ENCODE data around the gene LARP6. TPM values are rescaled to one million over a fixed set of nuclear protein-coding genes. Genes with fewer than 3 reads are reported as not detected.

The LARP6 gene
- total RNA-seq, 1 donor from 2014 or later = 23.9 TPM

GRCh38 chr15:70796516-70797310, 57.2 kb downstream of the LARP6 start:
- DNase-seq (ENCODE audit: low read depth, low spot score) = no peak

DNA sequence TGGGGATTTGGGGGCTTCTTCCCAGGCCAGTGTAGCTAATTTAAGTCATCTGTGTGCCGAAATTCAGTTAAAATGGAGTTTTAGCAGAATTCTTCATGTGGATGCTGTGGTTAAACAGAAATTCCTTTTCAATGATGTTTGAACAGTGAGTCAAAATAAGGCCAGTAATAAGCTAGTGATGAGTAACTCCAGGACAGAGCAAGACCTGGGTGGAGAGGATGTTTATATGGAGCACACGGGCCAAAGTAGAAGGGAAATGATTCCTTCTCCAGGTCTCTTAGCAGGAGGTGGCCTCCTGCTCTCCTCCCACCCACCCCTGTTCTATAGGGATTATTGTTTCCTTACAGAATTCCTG, 58.7 kb downstream of the LARP6 start:
- DNase-seq (ENCODE audit: low read depth, low spot score) = peak; percentile 64

DNA sequence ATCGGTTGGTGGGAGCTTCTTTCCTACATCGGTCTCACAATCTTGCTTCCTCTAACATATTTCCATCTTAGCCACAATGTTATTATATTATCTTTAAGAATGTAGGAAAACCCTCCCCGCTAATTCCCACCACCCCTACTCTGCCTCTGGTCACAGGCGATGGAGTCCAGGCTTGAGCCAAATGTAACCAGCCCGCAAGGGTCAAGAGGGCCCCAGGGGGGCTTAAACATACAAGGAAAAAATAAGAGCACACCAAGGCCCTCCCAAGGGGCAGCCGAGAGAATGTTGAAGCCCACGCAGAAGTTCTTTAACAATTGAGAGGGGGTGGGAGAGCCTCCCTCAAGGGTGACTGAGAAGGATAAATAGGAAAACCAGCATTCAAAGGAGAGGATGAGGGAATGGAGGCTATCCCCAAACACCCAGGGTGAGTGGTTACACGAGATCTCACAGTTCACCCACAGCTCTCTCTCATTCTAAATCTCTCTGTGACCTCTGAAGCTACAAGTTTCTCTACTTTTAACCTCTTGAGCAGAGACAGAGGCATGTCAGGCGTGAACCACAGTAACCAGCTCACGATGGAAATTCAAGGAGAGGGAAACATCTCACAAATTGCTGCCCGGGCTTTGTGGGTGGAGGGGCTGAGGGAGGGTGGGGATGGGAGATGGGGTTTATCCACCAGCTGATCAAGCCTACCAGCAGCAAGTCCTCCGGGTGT, 59.2 kb downstream of the LARP6 start:
- DNase-seq (ENCODE audit: low read depth, low spot score) = no peak

- no peak for DNase-seq (ENCODE audit: low read depth, low spot score)
These were observed 60.3 kb downstream of the LARP6 start for GRCh38 chr15:70793694-70794093.

- DNase-seq (ENCODE audit: low read depth, low spot score) = no peak
These were observed 61.8 kb downstream of the LARP6 start for GRCh38 chr15:70792171-70792573.

DNA sequence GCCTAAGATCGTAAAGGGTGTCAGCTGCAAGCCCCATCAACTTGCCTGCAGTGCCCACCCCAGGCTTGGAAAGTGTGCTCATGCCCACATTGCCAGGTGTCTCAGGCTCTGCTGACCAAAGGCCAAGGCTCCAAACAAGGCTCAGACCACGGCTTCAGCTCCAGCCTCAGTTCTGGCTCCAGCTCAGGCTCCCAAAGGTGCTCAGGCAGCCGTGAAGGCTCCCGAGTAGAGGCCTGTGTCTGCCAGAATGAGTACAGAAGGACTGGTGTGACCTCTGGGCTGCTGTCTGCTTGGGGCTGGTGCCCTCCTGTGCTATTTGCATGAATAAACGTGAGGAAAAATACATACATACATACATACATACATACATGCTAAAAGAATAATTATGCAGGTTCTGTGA, 62.7 kb downstream of the LARP6 start:
- no peak for DNase-seq (ENCODE audit: low read depth, low spot score)

DNA sequence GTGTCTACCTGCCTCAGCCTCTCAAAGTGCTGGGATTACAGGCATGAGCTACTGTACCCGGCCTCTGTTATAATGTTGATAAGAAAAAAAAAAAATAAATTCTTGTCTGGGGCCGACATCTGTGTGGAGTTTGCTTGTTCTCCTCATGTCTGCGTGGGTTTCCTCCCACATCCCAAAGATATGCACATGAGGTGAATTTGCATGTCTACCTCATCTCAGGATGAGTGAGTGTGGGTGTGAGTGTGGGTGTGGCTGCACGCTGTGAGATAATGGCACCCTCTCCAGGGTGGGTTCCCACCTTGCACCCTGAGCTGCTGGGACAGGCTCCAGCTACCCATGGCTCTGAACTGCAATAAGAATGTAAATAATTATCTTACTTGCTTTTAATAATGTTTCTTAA, 64.7 kb downstream of the LARP6 start:
- no peak for DNase-seq (ENCODE audit: low read depth, low spot score)

DNA sequence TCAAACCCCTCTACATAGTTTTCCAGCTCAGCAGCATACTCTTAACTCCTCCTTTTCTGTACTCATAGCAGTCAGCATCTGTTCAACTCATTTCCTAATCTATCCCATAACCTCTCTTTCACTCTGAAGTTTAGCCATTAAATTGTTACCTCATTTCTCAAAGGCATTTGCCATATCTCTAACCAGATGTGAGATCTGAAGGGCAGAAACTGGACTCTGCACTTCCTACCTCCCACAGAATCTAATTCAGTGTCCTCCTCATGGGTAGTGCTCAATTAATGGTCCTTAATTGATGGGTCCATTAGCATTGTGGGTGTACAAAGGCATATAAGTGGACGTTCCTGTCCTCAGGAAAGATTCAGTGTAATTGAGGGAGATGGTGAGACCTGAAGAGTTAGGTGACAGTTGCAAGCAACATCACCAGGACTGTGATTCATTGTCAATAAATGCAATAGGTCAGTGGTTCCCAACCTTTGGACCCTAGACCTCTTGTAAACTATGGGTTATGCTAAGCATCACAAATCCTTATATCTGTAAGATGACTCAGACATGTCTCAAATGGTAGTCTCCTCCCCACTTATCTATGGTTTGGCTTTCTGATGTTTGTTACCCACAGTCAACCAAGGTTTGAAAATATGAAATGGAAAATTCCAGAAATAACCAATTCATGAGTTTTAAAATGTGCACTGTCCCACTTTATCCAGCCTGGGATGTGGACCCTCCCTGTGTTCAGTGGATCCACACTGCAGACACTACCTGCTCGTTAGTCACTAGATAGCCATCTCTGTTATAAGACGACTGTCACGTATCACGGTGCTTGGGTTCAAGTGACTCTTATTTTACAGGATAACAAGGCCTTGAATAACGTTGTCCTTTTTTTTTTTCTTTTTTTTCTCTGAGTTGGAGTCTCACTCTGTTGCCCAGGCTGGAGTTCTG, 65.6 kb downstream of the LARP6 start:
- DNase-seq (ENCODE audit: low read depth, low spot score) = no peak

- no peak for DNase-seq (ENCODE audit: low read depth, low spot score)
These were observed 67.0 kb downstream of the LARP6 start for GRCh38 chr15:70786996-70787395.

GRCh38 chr15:70783610-70784022, 70.3 kb downstream of the LARP6 start:
- DNase-seq (ENCODE audit: low read depth, low spot score) = no peak

- no peak for DNase-seq (ENCODE audit: low read depth, low spot score)
These were observed 70.9 kb downstream of the LARP6 start for GRCh38 chr15:70783041-70783440.

DNA sequence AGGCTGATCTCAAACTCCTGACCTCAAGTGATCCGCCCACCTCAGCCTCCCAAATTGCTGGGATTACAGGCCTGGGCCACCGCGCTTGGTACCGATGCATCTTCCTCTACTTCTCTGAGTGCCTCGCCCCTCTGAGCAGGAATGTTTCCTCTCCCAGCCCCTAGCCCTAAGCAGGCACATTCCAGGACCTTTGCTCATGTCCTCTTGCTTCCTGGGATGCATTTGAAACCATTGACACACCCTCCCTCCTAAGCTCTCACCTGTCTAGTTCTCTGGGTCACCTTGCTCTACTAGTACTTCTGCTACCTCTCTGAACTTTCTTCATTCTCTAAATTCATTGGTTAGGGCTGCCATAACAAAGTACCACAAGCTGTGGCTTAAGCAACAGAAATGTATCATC, 72.7 kb downstream of the LARP6 start:
- DNase-seq (ENCODE audit: low read depth, low spot score) = no peak

Other genes with a start within 250 kb of the LARP6 start
- gene UACA, start 90.6 kb downstream of the LARP6 start, total RNA-seq = 84.9 and 152 TPM in 2 replicates
- gene THAP10, start 38.3 kb upstream of the LARP6 start, total RNA-seq = 1.2 and 3.3 TPM in 2 replicates
- 5.6 and 6.1 TPM in 2 replicates for gene LRRC49, start 38.7 kb upstream of the LARP6 start, total RNA-seq